HG03342 (cell line): Measurements from ENCODE around the gene MKX.
A peak's percentile ranks its signal among the peaks of the same experiment; 100 is the strongest.

Experiments
- ATAC-seq: cut with Tn5 transposase; IDR thresholded peaks from one replicate; pipeline ENCODE4 v1.9.1; 2021; ENCODE audit warnings: mild to moderate bottlenecking, moderate library complexity; ENCODE audit not compliant: unreplicated experiment

Gene MKX, protein sequence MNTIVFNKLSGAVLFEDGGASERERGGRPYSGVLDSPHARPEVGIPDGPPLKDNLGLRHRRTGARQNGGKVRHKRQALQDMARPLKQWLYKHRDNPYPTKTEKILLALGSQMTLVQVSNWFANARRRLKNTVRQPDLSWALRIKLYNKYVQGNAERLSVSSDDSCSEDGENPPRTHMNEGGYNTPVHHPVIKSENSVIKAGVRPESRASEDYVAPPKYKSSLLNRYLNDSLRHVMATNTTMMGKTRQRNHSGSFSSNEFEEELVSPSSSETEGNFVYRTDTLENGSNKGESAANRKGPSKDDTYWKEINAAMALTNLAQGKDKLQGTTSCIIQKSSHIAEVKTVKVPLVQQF

GRCh38 chr10:27745732-27746396 is at the start of gene MKX:
Gene MKX, minus strand, starts transcription at chr10:27745819. Its CDS starts 2,404 bp downstream, at chr10:27743415.
- no peak for ATAC-seq

- no peak for ATAC-seq
These were observed 48.5 kb upstream of the MKX start for GRCh38 chr10:27794157-27794556.

GRCh38 chr10:27792216-27792615 is 46.6 kb upstream of the MKX start:
- ATAC-seq, result no peak

- ATAC-seq, result no peak
These were observed 38.7 kb upstream of the MKX start for GRCh38 chr10:27784272-27784671.

- ATAC-seq, result peak; percentile 61
These were observed 38.0 kb upstream of the MKX start for GRCh38 chr10:27783660-27784059.

- ATAC-seq, result no peak
These were observed 33.9 kb upstream of the MKX start for GRCh38 chr10:27779462-27780015.

DNA sequence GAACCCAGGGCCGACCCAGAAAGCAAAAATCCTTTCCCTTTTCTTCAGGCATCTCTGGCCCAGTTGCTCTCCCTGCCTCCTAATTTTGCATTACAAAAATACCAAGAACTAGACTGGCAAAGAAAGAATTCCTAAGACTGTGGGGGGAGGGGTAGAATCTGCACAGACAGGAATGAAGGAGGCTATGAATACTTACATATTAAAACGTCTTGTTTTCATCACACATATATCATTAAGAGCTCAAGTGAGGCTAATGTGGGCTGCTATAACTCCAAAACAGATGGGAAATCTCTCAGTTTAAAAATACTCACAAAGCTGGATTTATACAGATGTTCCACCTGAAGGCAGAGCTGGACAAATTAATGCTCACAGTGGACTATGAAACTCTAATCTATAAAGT is 29.2 kb upstream of the MKX start:
- ATAC-seq, result no peak

DNA sequence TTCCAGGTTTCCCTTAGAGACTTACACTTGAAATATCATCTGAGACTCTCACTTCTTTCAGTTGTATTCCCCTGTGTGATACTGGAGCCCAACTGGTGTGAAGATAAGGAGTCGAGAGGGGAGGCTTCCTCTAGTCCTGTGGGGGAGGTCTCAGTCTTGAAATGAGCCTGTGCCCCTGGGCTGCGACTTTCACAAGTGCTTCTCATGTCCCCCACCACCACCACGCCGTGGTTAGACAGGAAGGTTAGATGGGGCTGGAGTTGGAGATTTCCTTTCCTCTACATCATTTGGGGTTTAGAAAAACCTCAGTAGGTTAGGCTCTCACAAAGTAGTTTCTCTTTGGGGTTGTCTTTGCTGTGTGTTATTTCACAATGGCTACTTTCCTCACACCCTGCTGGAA is 25.6 kb upstream of the MKX start:
- ATAC-seq, result no peak

GRCh38 chr10:27770181-27770580 is 24.6 kb upstream of the MKX start:
- no peak for ATAC-seq

DNA sequence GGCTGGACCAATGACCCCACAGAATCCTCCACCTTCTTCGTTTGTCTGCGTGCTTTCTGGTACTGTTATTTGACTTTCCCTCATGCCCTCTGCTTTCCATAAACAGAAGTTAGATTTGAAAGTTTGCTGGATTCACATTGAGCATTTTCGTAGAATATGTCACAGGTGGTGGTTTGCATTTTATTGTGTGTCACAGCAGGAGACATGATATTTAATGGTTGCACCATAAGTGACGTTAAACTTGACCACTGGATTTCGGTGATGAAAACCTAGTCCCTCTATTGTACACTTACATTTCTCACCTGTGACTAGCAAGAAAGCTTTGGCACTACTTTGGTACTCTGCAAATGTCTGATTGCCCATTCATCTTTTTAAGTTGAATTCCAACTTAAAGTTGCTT is 15.2 kb upstream of the MKX start:
- no peak for ATAC-seq

GRCh38 chr10:27759483-27760272 is 14.1 kb upstream of the MKX start:
- ATAC-seq, result no peak

DNA sequence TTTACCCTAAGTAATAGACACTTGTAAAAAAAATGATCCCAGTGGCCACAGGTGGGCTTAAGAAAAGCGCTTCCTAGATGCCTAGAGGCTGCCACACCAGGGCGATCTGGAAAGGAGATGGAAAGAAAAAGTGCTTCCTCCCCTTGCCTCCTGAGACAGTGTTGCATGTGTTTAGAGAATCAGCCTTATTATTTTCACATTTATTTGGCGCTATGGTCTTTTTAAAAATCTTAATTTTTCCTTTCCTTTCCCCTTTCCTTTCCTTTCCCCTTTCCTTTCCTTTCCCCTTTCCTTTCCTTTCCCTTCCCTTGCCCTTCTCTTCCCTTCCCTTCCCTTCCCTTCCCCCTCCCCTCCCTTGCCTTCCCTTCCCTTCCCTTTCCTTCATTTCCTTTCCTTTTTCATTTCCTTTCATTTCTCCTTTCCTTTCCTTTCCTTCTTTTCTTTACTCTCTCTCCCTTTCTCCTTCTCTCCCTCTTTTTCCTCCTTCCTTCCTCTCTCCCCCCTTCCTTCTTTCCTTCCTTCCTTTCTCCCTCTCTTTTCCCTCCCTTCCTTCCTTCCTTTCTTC is 7.1 kb upstream of the MKX start:
- ATAC-seq, result no peak

GRCh38 chr10:27748601-27749000 is 3.0 kb upstream of the MKX start:
- no peak for ATAC-seq

DNA sequence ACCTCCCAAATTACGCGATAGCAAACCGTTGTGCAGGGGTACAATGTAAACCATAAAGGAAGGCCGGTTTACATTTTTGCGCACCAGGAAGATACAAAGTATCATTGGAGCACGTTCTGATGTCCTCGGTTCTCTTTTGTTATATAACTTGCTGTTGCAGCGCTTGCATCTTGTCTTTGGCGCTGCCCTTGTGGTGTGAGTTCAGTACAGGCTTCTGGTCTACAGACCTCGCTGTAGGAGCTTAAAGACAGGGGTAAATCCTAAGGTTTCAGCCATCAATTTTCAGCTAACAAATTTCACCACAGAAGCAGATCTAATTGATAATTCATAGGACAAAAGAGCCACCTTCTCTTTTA is 1.5 kb upstream of the MKX start:
- no peak for ATAC-seq

- ATAC-seq, result no peak
These were observed 927 bp upstream of the MKX start for GRCh38 chr10:27746397-27747095.

DNA sequence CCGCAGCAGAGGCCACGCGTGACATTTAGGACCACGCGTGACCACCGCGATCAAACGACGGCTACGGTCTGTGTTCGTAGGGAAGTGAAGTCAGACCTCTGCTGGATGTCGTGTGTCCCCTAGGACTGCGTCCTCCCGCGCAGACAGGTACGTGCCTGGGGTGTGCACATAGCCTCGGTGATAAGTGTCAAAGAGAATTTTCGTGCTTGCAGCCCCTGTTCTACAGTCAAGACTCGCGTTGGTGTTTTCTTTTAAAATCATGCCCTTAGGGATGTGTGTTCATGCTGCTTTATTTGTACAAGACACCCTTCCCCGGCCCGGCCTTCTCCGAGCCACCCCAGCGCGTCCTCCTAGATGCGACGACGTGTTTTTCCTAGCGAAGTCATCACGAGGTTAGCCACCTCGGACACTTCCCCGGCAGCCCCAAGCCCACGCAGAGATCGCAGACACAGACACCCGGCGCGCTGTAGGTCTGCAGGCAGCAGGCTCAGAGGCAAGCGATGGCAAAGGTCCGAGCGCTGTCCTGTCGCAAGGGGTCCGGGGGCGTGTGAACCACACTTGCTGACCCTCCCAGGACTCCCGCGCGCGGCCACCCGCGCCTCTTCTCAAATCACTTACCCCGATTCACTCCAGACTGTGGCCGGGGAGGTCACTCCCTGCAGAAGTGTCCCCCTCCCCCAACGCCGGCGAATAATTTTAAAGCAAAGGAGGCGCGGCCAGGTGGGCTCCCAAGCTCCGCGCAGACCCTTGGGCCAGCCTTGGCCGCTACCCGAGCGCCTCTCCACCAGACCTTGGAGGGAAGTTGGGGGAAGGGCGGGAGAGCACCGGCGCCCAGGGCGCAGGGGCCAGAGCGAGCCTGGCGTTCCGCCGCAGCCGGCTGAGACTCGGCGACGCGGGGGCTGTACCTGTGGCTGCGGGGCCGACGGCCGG is 552 bp downstream of the MKX start:
- ATAC-seq, result no peak

DNA sequence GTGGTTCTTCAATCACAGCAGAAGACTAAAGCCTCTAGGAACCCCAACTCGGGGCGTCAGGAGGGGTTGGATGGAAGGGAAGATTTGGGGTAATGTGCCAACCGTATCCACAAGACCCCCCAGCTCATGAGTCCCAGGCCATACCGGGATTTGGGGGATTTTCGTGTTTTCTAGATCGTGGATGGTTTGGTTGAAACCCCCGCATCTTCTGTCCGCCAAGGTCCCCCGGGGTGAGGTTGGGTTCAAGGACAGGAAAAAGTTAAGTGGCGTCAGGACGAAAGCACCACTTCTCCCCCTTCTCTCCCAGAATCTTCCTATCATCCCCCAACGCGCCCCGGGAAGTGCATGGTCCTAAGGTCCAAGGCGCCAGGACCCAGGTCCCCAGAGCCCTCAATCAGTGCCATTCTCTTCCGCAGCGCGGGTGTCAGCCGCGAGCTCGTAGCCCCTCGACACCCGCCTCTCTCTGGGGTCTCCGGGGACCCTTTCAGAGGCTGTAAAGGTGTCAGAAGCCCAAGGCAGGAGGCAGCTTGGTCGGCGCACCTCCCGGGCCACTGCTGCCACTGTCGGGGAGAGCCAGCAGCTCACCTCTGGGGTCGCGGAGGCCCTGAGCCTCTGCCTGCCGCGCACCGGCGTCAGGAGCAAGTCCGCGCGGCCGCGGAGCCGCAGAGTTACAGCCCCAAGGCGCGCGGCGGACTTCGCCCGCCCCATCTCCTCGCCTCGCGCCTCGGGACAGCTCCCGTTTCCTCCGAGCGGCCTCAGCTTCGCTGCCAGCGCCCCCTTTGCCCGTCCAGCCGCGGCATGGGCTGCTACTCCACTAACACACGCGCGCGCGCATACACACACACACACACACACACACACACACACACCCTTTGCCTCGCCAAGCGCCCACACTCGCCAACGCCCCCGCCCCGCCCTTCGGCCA is 1.5 kb downstream of the MKX start:
- no peak for ATAC-seq
